ENCODE data around the gene NREP. TPM values are rescaled to one million over a fixed set of nuclear protein-coding genes. Genes with fewer than 3 reads are reported as not detected.

Gene NREP
- total and polyA plus RNA-seq, 8 donors = 33.9 to 1,154 (median 1,003) TPM

GRCh38 chr5:111689357-111689935, 67.5 kb downstream of the NREP start:
- no peak overlapping the region for H3K27ac ChIP-seq
- H3K27me3 ChIP-seq = no peaks in the 10 kb centered on the region
- DNase-seq (no peak), ATAC-seq (no peak)
- H3K9me3 ChIP-seq = no peaks in the 10 kb centered on the region
- intact Hi-C loops (cut with DNase I) = no loop called here
- no peaks in the 10 kb centered on the region for H3K36me3 ChIP-seq
- no peaks in the 10 kb centered on the region for H3K4me1 ChIP-seq
- H3K4me3 ChIP-seq = no peak overlapping the region
- no peak for TF ChIP-seq CTCF (IDR thresholded peaks at IDR 0.05)

- ATAC-seq = peak; percentile 41
- no peak for TF ChIP-seq CTCF (IDR thresholded peaks at IDR 0.05)
- no peaks in the 10 kb centered on the region for H3K9me3 ChIP-seq
- no peaks in the 10 kb centered on the region for H3K27me3 ChIP-seq
- peaks cover 8 to 12% of the 10 kb centered on the region in 2 donors for H3K4me1 ChIP-seq
- H3K27ac ChIP-seq = no peak overlapping the region
- DNase-seq = no peak
- intact Hi-C loops (cut with DNase I) = no loop called here
- H3K36me3 ChIP-seq = no peaks in the 10 kb centered on the region
- H3K4me3 ChIP-seq = no peak overlapping the region
Measured at GRCh38 chr5:111685969-111686368, 71.0 kb downstream of the NREP start.

DNA sequence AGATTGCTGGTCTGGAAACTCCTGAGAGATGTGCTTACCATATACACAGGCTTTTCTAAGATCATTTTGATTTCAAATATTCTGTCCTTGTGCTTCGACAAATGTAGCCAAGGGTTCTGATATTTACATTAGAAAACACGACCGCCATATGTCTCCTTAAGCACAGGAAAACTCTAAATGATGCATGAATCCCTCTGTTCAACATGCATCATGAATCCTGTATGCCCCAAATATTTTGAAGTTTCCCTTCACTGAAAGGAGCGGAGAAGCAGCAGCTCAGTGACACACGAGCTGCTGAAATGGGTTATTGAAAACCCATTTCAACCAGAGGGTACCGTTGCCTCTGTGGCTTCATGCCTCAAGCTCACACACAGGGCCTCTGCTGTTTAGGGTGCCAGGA, 74.4 kb downstream of the NREP start:
- no peaks in the 10 kb centered on the region for H3K27me3 ChIP-seq
- H3K4me1 ChIP-seq = peaks cover 13 to 16% of the 10 kb centered on the region in 2 donors
- H3K4me3 ChIP-seq = no peak overlapping the region
- no peak overlapping the region for H3K27ac ChIP-seq
- H3K36me3 ChIP-seq = no peaks in the 10 kb centered on the region
- TF ChIP-seq CTCF (IDR thresholded peaks at IDR 0.05) = no peak
- H3K9me3 ChIP-seq = no peaks in the 10 kb centered on the region
- DNase-seq = no peak
- ATAC-seq = no peak
- intact Hi-C loops (cut with DNase I) = no loop called here

DNA sequence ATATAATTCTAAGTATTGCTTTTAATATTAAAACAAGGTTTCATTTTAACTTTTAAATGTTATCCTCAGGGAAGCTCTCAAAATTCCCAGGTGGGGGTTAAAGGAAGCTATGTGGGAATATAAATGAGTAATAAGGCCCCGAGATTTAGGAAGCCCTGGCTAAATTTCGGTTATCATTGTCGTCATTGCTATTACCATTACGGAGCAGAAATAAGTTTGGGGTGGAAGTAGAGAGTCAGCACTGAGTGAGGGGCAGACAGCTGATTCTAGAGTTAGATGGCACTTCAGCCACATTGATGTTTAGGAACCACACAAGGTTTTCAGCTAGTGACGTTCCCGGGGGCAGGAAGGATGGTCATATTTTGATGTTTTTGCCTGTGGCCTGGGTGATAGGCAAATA, 74.9 kb downstream of the NREP start:
- no peak for TF ChIP-seq CTCF (IDR thresholded peaks at IDR 0.05)
- H3K9me3 ChIP-seq = no peaks in the 10 kb centered on the region
- peak overlapping the region; percentile 10 to 66 for H3K27ac ChIP-seq
- H3K4me3 ChIP-seq = no peak overlapping the region
- no peaks in the 10 kb centered on the region for H3K27me3 ChIP-seq
- H3K4me1 ChIP-seq = peaks cover 13 to 16% of the 10 kb centered on the region in 2 donors
- ATAC-seq (no peak), DNase-seq (no peak)
- intact Hi-C loops (cut with DNase I) = no loop called here
- no peaks in the 10 kb centered on the region for H3K36me3 ChIP-seq

DNA sequence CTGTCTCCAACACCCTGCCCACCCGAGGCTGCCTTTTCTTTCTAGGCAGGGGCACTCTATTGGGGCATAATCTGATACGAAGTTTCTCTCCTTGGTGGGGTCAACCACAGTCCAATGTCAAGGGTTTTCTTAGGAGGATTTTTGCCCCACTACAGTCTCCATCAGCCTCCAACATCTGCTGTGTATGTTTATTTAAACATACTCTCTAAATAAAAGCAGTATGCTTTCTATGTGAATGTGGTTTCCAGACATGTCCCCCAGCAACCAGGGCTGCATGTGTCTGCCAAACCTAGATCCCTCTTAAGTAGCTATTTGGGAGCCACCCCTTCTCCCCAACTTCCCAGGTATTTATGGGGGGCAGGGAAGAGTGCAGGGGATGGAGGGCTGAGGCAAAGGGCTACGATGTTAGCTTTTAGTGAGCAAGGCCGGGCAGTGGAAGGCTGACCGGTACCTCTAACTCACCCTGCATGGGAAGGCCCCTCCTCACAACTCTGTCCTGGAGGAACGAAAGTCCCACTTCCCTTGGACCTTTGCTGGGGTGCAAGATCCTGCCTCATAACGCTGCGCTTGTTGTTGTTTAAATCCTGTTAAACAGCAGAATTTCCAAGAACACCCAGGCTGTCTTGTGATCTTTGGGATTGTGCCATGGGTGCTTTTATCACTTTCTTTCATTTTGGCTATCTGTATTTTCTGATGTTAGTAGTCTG, 75.4 kb downstream of the NREP start:
- Histone ChIP-seq H3K4me3 (no peak overlapping the region), H3K27ac (peak overlapping the region; percentile 10 to 66)
- intact Hi-C loops (cut with DNase I) = no loop called here

More for the DNA sequence above, 75.4 kb downstream of the NREP start:
- Histone ChIP-seq H3K27me3 (no peaks in the 10 kb centered on the region), H3K4me1 (peaks cover 13 to 16% of the 10 kb centered on the region in 2 donors), H3K9me3 (no peaks in the 10 kb centered on the region), H3K36me3 (no peaks in the 10 kb centered on the region)
- ATAC-seq = peak; percentile 19
- no peak for TF ChIP-seq CTCF (IDR thresholded peaks at IDR 0.05)
- DNase-seq = peak in 1 of 4 donors; percentile 37
